ENCODE results near the gene GABPB2. TPM values are rescaled to one million over a fixed set of nuclear protein-coding genes. Genes with fewer than 3 reads are reported as not detected.

Gene GABPB2
- total RNA-seq, 3 donors from 2014 or later = 15.1 to 18.7 (median 18.6) TPM

DNA sequence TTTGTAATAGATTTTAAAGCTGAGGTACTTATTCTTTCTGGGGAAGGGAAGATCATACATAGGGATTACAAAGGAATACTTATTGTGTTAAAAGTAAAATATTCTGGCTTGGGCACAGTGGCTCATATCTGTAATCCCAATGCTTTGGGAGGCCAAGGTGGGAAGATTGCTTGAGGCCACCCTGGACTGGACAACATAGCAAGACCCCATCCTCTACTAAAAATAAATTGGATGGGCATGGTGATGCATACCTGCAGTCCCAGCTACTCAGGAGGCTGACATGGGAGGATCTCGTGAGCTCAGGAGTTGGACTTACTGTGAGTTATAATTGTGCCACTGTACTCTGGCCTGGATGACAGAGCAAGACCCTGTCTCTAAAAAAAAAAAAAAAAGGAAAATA is 27.6 kb downstream of the GABPB2 start:
- Histone ChIP-seq H3K4me3 (no peak overlapping the region), H3K4me1 (ENCODE audit: low read depth) (no peaks in the 10 kb centered on the region), H3K36me3 (ENCODE audit: low read depth) (no peaks in the 10 kb centered on the region), H3K9me3 (no peaks in the 10 kb centered on the region)
- ATAC-seq (no peak), DNase-seq (no peak)
- intact Hi-C loops (cut with DNase I, micrococcal nuclease) = no loop called here
- TF ChIP-seq, protein P1, sequence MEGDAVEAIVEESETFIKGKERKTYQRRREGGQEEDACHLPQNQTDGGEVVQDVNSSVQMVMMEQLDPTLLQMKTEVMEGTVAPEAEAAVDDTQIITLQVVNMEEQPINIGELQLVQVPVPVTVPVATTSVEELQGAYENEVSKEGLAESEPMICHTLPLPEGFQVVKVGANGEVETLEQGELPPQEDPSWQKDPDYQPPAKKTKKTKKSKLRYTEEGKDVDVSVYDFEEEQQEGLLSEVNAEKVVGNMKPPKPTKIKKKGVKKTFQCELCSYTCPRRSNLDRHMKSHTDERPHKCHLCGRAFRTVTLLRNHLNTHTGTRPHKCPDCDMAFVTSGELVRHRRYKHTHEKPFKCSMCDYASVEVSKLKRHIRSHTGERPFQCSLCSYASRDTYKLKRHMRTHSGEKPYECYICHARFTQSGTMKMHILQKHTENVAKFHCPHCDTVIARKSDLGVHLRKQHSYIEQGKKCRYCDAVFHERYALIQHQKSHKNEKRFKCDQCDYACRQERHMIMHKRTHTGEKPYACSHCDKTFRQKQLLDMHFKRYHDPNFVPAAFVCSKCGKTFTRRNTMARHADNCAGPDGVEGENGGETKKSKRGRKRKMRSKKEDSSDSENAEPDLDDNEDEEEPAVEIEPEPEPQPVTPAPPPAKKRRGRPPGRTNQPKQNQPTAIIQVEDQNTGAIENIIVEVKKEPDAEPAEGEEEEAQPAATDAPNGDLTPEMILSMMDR (IDR thresholded peaks at IDR 0.05) = no peak

DNA sequence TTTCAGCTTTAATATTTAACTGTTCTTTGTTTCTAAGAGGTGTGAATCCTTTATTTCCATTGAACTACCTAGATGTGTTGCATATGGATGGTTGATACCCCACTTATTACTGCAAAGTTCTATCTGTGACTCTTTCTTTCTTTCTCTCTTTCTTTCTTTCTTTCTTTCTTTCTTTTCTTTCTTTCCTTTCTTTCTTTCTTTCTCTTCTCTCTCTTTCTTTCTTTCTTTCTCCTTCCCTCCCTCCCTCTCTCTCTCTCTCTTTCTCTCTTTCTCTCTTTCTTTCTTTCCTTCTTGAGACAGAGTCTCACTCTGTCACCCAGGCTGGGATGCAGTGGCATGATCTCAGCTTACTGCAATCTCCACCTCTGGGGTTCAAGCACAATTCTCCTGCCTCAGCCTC is 34.1 kb downstream of the GABPB2 start:
- Histone ChIP-seq H3K4me1 (ENCODE audit: low read depth) (no peaks in the 10 kb centered on the region), H3K36me3 (ENCODE audit: low read depth) (no peaks in the 10 kb centered on the region), H3K9me3 (no peaks in the 10 kb centered on the region), H3K4me3 (no peak overlapping the region)
- TF ChIP-seq, protein P1 (IDR thresholded peaks at IDR 0.05) = no peak
- intact Hi-C loops (cut with DNase I, micrococcal nuclease) = no loop called here
- ATAC-seq = no peak
- DNase-seq = no peak

DNA sequence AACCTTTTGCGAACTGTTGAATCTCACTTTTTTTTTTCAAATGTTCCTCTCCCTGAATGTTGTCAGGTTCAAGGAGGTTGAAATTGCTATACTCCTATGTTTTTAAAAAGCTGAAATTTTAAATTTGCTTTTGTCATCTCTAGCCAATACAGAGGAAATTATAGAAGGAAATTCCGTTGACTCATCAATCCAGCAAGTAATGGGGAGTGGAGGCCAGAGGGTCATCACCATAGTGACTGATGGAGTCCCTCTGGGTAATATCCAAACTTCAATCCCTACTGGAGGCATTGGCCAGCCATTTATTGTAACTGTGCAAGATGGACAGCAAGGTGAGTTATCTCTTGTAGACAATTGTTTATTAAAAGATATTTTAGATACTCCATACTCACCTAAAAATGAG is 36.3 kb downstream of the GABPB2 start:
- ATAC-seq = no peak
- no peaks in the 10 kb centered on the region for H3K9me3 ChIP-seq
- intact Hi-C loops (cut with DNase I, micrococcal nuclease) = no loop called here
- DNase-seq = no peak
- H3K4me1 ChIP-seq (ENCODE audit: low read depth) = no peaks in the 10 kb centered on the region
- no peak overlapping the region for H3K4me3 ChIP-seq
- TF ChIP-seq, protein P1 (IDR thresholded peaks at IDR 0.05) = no peak
- peaks cover 4% of the 10 kb centered on the region for H3K36me3 ChIP-seq (ENCODE audit: low read depth)

DNA sequence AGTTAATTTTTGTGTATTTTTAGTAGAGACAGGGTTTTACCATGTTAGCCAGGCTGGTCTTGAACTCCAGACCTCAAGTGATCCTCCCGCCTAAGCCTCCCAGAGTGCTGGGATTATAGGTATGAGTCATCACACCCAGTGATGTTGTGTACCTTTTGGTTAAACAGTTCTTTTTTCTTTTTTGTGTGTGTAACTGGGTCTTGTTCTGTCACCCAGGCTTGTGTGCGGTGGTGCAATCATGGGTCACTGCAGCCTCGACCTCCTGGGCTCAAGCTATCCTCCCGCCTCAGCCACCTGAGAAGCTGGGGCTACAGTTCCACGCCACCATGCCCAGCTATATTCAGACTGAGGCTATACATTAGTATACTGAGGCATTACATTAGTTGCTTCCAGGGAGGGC is 37.8 kb downstream of the GABPB2 start:
- DNase-seq (no peak), ATAC-seq (no peak)
- H3K9me3 ChIP-seq = no peaks in the 10 kb centered on the region
- H3K36me3 ChIP-seq (ENCODE audit: low read depth) = peaks cover 4% of the 10 kb centered on the region
- no peak overlapping the region for H3K4me3 ChIP-seq
- intact Hi-C loops (cut with DNase I, micrococcal nuclease) = no loop called here
- no peaks in the 10 kb centered on the region for H3K4me1 ChIP-seq (ENCODE audit: low read depth)
- TF ChIP-seq, protein P1 (IDR thresholded peaks at IDR 0.05) = no peak

DNA sequence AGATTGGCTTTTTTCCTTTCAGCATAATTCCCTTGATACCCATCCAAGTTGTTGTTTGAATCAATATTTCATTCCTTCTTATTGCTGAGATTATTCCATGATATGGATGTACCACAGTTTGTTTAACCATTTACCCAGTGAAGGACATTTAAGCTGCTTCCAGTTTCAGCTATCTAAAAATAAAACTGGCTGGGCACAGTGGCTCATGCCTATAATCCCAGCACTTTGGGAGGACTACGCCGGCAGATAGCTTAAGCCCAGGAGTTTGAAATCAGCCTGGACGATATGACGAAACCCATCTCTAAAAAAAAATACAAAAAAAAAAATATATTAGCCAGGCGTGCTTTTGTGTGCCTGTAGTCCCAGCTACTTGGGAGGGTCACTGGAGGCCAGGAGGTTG is 43.3 kb downstream of the GABPB2 start:
- DNase-seq (no peak), ATAC-seq (no peak)
- Histone ChIP-seq H3K4me3 (no peak overlapping the region), H3K36me3 (ENCODE audit: low read depth) (peaks cover 4% of the 10 kb centered on the region), H3K4me1 (ENCODE audit: low read depth) (no peaks in the 10 kb centered on the region), H3K9me3 (no peaks in the 10 kb centered on the region)
- intact Hi-C loops (cut with DNase I, micrococcal nuclease) = no loop called here
- TF ChIP-seq, protein P1 (IDR thresholded peaks at IDR 0.05) = no peak

DNA sequence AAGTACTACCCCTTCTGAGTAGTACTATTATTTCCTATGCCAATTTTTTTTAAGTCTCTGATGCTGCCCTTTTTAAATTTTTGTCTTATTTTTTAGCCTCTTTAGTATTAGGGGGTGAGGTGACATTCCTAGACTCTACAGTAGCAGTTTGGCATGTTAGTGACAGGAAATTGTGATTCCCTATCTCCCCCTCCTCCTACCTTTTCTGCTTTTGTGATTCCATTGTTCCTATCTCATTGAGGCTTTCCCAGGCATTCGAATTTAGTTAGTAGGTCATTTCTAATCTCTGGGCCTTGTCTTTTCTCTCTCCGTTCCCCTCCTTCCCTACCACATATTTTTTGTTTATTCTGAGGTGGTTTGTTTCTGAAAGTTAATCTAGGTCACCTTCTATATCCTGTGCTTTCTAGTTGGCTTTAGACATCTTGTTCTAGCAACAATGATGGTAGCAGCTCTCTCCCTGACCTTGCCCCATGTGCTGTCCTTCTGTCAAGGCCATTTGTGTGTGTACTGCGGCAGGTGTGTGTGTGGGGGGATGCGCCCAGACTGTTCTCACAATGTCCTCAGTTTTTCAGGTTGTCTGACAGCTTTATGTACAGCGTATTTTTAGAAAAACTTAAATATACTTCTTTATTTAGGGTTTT is 54.3 kb downstream of the GABPB2 start:
- H3K9me3 ChIP-seq = no peaks in the 10 kb centered on the region
- TF ChIP-seq, protein P1 (IDR thresholded peaks at IDR 0.05) = no peak
- ATAC-seq = no peak
- intact Hi-C loops (cut with DNase I, micrococcal nuclease) = no loop called here
- H3K4me3 ChIP-seq = no peak overlapping the region
- no peak for DNase-seq
- no peaks in the 10 kb centered on the region for H3K4me1 ChIP-seq (ENCODE audit: low read depth)
- no peaks in the 10 kb centered on the region for H3K36me3 ChIP-seq (ENCODE audit: low read depth)

Data from mucosa of descending colon (tissue), 3 donors.